ENCODE measurements around the gene GIPC1. TPM values are rescaled to one million over a fixed set of nuclear protein-coding genes. Genes with fewer than 3 reads are reported as not detected.

The GIPC1 gene
- total and polyA plus RNA-seq, 9 donors: 14.7 to 64.5 (median 40.9) TPM

GRCh38 chr19:14473073-14473977, 22.6 kb downstream of the GIPC1 start:
- DNase-seq: no peak
- Histone ChIP-seq H3K36me3 (no peaks in the 10 kb centered on the region), H3K27me3 (no peaks in the 10 kb centered on the region), H3K4me3 (no peak overlapping the region), H3K27ac (no peak overlapping the region), H3K9me3 (no peaks in the 10 kb centered on the region), H3K4me1 (ENCODE audit: insufficient read depth) (peaks cover 4% of the 10 kb centered on the region)
- 4 to 10% (median 6%) methylated on average over 64 to 97 of the region's 97 CpGs for WGBS, 3 donors
- intact Hi-C loops (cut with DNase I): loop anchor here in 1 of 4 donors (10.0 kb wide), 1 partner anchor 329 kb away; no protein-coding TSS in a partner anchor
- TF ChIP-seq CTCF (IDR thresholded peaks at IDR 0.05) (no peak), EP300 (IDR thresholded peaks at IDR 0.05) (no peak), POLR2A (IDR thresholded peaks at IDR 0.05) (no peak)

GRCh38 chr19:14472202-14472938, 23.6 kb downstream of the GIPC1 start:
- H3K9me3 ChIP-seq: no peaks in the 10 kb centered on the region
- no peak overlapping the region for H3K27ac ChIP-seq
- no peaks in the 10 kb centered on the region for H3K27me3 ChIP-seq
- TF ChIP-seq POLR2A (IDR thresholded peaks at IDR 0.05): peak; percentile 15
- no peak for TF ChIP-seq EP300 (IDR thresholded peaks at IDR 0.05)
- TF ChIP-seq CTCF (IDR thresholded peaks at IDR 0.05): peak; percentile 89 to 91 (median 90)
- DNase-seq: peak; percentile 64 to 85 (median 80)
- intact Hi-C loops (cut with DNase I): loop anchor here in 1 of 4 donors (10.0 kb wide), 1 partner anchor 328 kb away; no protein-coding TSS in a partner anchor
- no peaks in the 10 kb centered on the region for H3K36me3 ChIP-seq
- H3K4me3 ChIP-seq: no peak overlapping the region
- WGBS, 3 donors: 1 to 4% (median 2%) methylated on average over 63 to 66 of the region's 66 CpGs
- H3K4me1 ChIP-seq (ENCODE audit: insufficient read depth): peaks cover 4% of the 10 kb centered on the region

- peak in 1 of 5 donors; percentile 24 for DNase-seq
- Histone ChIP-seq H3K27ac (no peak overlapping the region), H3K9me3 (no peaks in the 10 kb centered on the region), H3K36me3 (no peaks in the 10 kb centered on the region), H3K4me1 (ENCODE audit: insufficient read depth) (peaks cover 4% of the 10 kb centered on the region), H3K27me3 (no peaks in the 10 kb centered on the region), H3K4me3 (no peak overlapping the region)
- intact Hi-C loops (cut with DNase I): loop anchor here in 1 of 4 donors (10.0 kb wide), 1 partner anchor 327 kb away; no protein-coding TSS in a partner anchor
- TF ChIP-seq POLR2A (IDR thresholded peaks at IDR 0.05) (no peak), CTCF (IDR thresholded peaks at IDR 0.05) (no peak), EP300 (IDR thresholded peaks at IDR 0.05) (no peak)
- 66 to 68% (median 67%) methylated on average over 46 of the region's 46 CpGs for WGBS, 3 donors
Observed at GRCh38 chr19:14471436-14472187, 24.3 kb downstream of the GIPC1 start.

All from ovary (tissue), 9 donors.